Measurements from ENCODE around the gene RBM47.

- no peak for TF ChIP-seq POLR2A (IDR thresholded peaks at IDR 0.05)
- TF ChIP-seq, protein P1, sequence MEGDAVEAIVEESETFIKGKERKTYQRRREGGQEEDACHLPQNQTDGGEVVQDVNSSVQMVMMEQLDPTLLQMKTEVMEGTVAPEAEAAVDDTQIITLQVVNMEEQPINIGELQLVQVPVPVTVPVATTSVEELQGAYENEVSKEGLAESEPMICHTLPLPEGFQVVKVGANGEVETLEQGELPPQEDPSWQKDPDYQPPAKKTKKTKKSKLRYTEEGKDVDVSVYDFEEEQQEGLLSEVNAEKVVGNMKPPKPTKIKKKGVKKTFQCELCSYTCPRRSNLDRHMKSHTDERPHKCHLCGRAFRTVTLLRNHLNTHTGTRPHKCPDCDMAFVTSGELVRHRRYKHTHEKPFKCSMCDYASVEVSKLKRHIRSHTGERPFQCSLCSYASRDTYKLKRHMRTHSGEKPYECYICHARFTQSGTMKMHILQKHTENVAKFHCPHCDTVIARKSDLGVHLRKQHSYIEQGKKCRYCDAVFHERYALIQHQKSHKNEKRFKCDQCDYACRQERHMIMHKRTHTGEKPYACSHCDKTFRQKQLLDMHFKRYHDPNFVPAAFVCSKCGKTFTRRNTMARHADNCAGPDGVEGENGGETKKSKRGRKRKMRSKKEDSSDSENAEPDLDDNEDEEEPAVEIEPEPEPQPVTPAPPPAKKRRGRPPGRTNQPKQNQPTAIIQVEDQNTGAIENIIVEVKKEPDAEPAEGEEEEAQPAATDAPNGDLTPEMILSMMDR (IDR thresholded peaks at IDR 0.05), result no peak
Measured at GRCh38 chr4:40559585-40560465, 69.8 kb downstream of the RBM47 start.

Measured in Peyer's patch (tissue), 4 donors.